Heart left ventricle (tissue), 16 donors: ENCODE measurements around the gene PKN3. TPM values are rescaled to one million over a fixed set of nuclear protein-coding genes. Genes with fewer than 3 reads are reported as not detected.

ENCODE experiments used
- ATAC-seq, 4 donors: fragments of 200-7000 bp; cut with Tn5 transposase; one replicate each; pipeline ENCODE4 v1.9.1; 2020 to 2022; ENCODE audit warnings: moderate library complexity in 4 of 4, mild to moderate bottlenecking in 3 of 4, moderate number of reproducible peaks in 1 of 4
- DNase-seq, 5 donors: peaks; one replicate each; pipeline ENCODE4 v3.0.0-alpha.2; 2020
- H3K27ac ChIP-seq, 12 donors: fragments of 200-600 bp; sonication (generic) in 4 of 12; one replicate each; pipeline versions ENCODE4 v1.5.0 to v1.8.0; 2016 to 2022; ENCODE audit warnings: mild to moderate bottlenecking in 2 of 12
- H3K27me3 ChIP-seq, 9 donors: fragments of 200-600 bp; sonication (generic) in 2 of 9; one replicate each; pipeline versions ENCODE4 v1.5.1 to v1.8.0; 2016 to 2022; ENCODE audit warnings: mild to moderate bottlenecking in 3 of 9
- H3K36me3 ChIP-seq, 9 donors: fragments of 200-600 bp; sonication (generic) in 2 of 9; one replicate each; pipeline versions ENCODE4 v1.5.0 to v1.8.0; 2018 to 2022; ENCODE audit warnings: mild to moderate bottlenecking in 2 of 9
- H3K4me1 ChIP-seq, 12 donors: fragments of 200-600 bp; sonication (generic) in 4 of 12; one replicate each; pipeline versions ENCODE4 v1.5.0 to v1.8.0; 2016 to 2022; ENCODE audit warnings: mild to moderate bottlenecking in 3 of 12
- H3K4me3 ChIP-seq, 12 donors: fragments of 200-600 bp; sonication (generic) in 4 of 12; one replicate each; pipeline versions ENCODE4 v1.5.0 to v1.8.0; 2017 to 2022; ENCODE audit warnings: mild to moderate bottlenecking in 9 of 12, moderate library complexity in 4 of 12
- H3K9me3 ChIP-seq, 12 donors: fragments of 200-600 bp; sonication (generic) in 4 of 12; one replicate each; pipeline versions ENCODE4 v1.5.0 to v1.8.0; 2016 to 2022; ENCODE audit warnings: mild to moderate bottlenecking in 1 of 12
- CTCF ChIP-seq, 12 donors: fragments of 200-600 bp; sonication (generic) in 4 of 12; IDR thresholded peaks; one replicate each; pipeline versions ENCODE4 v1.5.0 to v1.8.0; 2018 to 2022; ENCODE audit warnings: antibody characterized with exemption in 12 of 12, mild to moderate bottlenecking in 5 of 12
- POLR2A ChIP-seq, 2 donors: fragments of 450-650 bp; IDR thresholded peaks; one replicate each; pipeline ENCODE4 v1.6.1; 2017; ENCODE audit warnings: antibody characterized with exemption in 2 of 2, mild to moderate bottlenecking in 2 of 2, moderate library complexity in 2 of 2
- WGBS, 4 donors: extraction: QIAGEN DNeasy Blood & Tissue Kit in 2 of 4; methylation state at CpG; one replicate each; pipeline versions ENCODE4 v1.1.5 to v1.1.7; 2013 to 2018; 5-methylcytosine and 5-hydroxymethylcytosine counted together
- intact Hi-C, 10 donors: fragments of 100-400 bp; cut with DNase I; formaldehyde crosslinking; loops; one replicate each; pipeline versions ENCODE4 v1.11.1 to v1.14.2; 2022
- polyA plus RNA-seq, 2 donors: library from polyadenylated mRNA; stranded (reverse); fragments of 200-250 nt; gene quantifications; one replicate each; pipeline ENCODE4 v1.2.3, GENCODE V29; 2013
- total RNA-seq, 9 donors: library from RNA; depleted of rRNA in 2 of 9; stranded (reverse); fragments of >200 nt in 2 of 9; fragmentation: NEBNext Ultra II Directional in 3 of 9; extraction: Animal tissue kit (Norgen Biotek cat#: 25700) in 3 of 9; gene quantifications; one replicate each; pipeline versions ENCODE4 v1.1.0 to v1.2.4, GENCODE V29; 2016 to 2023
- donor health status: ischemic (EF 13 %, LVEDD 7.1; RV severe dilation, severe dysfunction).
- donor health status: healthy with polysubstance abuse.
- donor health status: DM: no; HTN: yes; CAD: no.
- donor health status: DM: no; HTN: no; CAD: no.
- donor health status: ischemic (EF 25% LVEDD 6.9; RV normal size, moderate dysfunction).
- donor health status: ischemic (EF 25% LVEDD 5.7; RV mildly dilated, moderate dysfunction).
- donor health status: healthy.
- donor health status: DM: yes; HTN: yes; CAD: no.
- donor health status: ischemic (EF 35%, LVEDD 5.7; RV mildly dilated, moderate dysfunction).
- donor health status: nonischemic (EF 11% LVEDD 7.7; RV severe dilation, severe dysfunction).
- donor health status: DM: yes; HTN: yes; CAD: no.
- donor health status: PGD.
- donor health status: ischemic (EF 29% LVEDD 5.4; RV normal size, mild dysfunction).
- donor health status: nonischemic (EF 23%, LVEDD 6.1; RV moderate dilation, normal function).

Gene PKN3
- total and polyA plus RNA-seq, 11 donors: 3.7 to 16.1 (median 6.0) TPM

DNA sequence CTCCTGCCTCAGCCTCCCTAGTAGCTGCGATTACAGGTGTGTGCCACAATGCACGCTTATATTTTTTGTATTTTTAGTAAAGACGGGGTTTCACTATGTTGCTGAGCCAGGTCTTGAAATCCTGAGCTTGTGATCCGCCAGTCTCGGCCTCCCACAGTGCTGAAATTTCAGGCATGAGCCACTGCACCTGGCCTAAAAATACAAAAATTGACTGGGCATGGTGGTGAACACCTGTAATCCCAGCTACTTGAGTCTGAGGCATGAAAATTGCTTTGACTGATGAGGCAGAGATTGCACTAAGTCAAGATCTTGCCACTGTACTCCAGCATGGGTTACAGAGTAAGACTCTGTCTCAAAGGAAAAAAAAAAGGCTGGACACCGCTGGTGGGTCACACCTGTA lies 32.5 kb upstream of the PKN3 start:
- WGBS, 4 donors: 89 to 97% (median 94%) methylated on average over 6 of the region's 6 CpGs

DNA sequence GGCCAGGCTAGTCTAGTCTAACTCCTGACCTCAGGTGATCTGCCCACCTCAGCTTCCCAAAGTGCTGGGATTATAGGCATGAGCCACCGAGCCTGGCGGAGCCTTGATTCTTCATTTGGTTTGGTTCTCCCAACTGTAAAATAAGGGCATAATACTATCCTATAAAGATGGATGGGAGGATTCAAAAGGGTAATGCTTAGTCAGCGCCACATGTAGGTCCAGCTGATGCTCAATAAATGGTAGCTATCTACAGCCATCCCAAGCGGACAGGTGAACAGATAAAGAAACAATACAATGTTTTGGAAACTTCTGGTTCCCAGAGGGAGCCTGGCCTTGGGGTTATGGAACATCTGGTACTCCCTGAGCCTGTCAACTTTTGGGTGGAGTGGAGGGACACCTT lies 26.9 kb upstream of the PKN3 start:
- H3K27me3 ChIP-seq: no peaks in the 10 kb centered on the region
- no peak overlapping the region for H3K27ac ChIP-seq
- no peaks in the 10 kb centered on the region for H3K9me3 ChIP-seq
- TF ChIP-seq CTCF (IDR thresholded peaks at IDR 0.05): no peak
- no peak for TF ChIP-seq POLR2A (IDR thresholded peaks at IDR 0.05)
- H3K4me1 ChIP-seq: no peaks in the 10 kb centered on the region
- no peak overlapping the region for H3K4me3 ChIP-seq
- WGBS, 4 donors: 91 to 98% (median 96%) methylated on average over 4 of the region's 4 CpGs
- DNase-seq: peak in 1 of 5 donors; percentile 13
- intact Hi-C loops: no loop called here
- no peak for ATAC-seq
- H3K36me3 ChIP-seq: no peaks in the 10 kb centered on the region

More for the DNA sequence above, 32.5 kb upstream of the PKN3 start:
- no peaks in the 10 kb centered on the region for H3K36me3 ChIP-seq
- H3K9me3 ChIP-seq: no peaks in the 10 kb centered on the region
- ATAC-seq (no peak), DNase-seq (no peak)
- no peaks in the 10 kb centered on the region for H3K27me3 ChIP-seq
- H3K27ac ChIP-seq: no peak overlapping the region
- TF ChIP-seq POLR2A (IDR thresholded peaks at IDR 0.05) (no peak), CTCF (IDR thresholded peaks at IDR 0.05) (no peak)
- no peak overlapping the region for H3K4me3 ChIP-seq
- H3K4me1 ChIP-seq: no peaks in the 10 kb centered on the region
- intact Hi-C loops: no loop called here

GRCh38 chr9:128677794-128678193 lies 24.5 kb upstream of the PKN3 start:
- 87 to 88% (median 88%) methylated on average over 10 of the region's 10 CpGs for WGBS, 4 donors
- H3K4me3 ChIP-seq: no peak overlapping the region
- no peaks in the 10 kb centered on the region for H3K9me3 ChIP-seq
- H3K27ac ChIP-seq: no peak overlapping the region
- TF ChIP-seq CTCF (IDR thresholded peaks at IDR 0.05) (no peak), POLR2A (IDR thresholded peaks at IDR 0.05) (no peak)
- no peaks in the 10 kb centered on the region for H3K27me3 ChIP-seq
- H3K36me3 ChIP-seq: no peaks in the 10 kb centered on the region
- no peaks in the 10 kb centered on the region for H3K4me1 ChIP-seq
- intact Hi-C loops: no loop called here
- DNase-seq (peak in 1 of 5 donors; percentile 7), ATAC-seq (no peak)

- intact Hi-C loops: loop anchor here in 2 of 10 donors (2.0 to 10.0 kb wide), 2 partner anchors 27 to 49 kb away; partner anchors contain the start of gene DYNC2I2 (in 1 of the 2)
- Histone ChIP-seq H3K27ac (peak overlapping the region in 11 of 12 donors; percentile 18 to 92 (median 67)), H3K4me3 (peak overlapping the region; percentile 17 to 70 (median 58)), H3K36me3 (no peaks in the 10 kb centered on the region), H3K4me1 (peaks cover 0 to 44% (median 19%) of the 10 kb centered on the region in 12 donors), H3K9me3 (no peaks in the 10 kb centered on the region), H3K27me3 (no peaks in the 10 kb centered on the region)
- DNase-seq: peak; percentile 33 to 72 (median 48)
- TF ChIP-seq CTCF (IDR thresholded peaks at IDR 0.05) (no peak), POLR2A (IDR thresholded peaks at IDR 0.05) (no peak)
- 10 to 15% (median 12%) methylated on average over 19 to 21 of the region's 21 CpGs for WGBS, 4 donors
- ATAC-seq: peak; percentile 16 to 62 (median 51)
Measured at GRCh38 chr9:128683340-128684064, 18.8 kb upstream of the PKN3 start.
